Limb (tissue), 2 donors: ENCODE measurements around the gene PCIF1.
"Not testable (repeated sequence)": the region's sequence is repeated elsewhere in the genome, so short reads cannot be mapped to it uniquely, and the experiment has no call there.

Source experiments
- DNase-seq, 2 donors: peaks; one replicate each; pipeline ENCODE4 v3.0.0-alpha.2; 2016; ENCODE audit errors: extremely low spot score in 2 of 2

The PCIF1 gene

GRCh38 chr20:45946149-45946970 is 11.9 kb downstream of the PCIF1 start:
- DNase-seq: no peak

DNA sequence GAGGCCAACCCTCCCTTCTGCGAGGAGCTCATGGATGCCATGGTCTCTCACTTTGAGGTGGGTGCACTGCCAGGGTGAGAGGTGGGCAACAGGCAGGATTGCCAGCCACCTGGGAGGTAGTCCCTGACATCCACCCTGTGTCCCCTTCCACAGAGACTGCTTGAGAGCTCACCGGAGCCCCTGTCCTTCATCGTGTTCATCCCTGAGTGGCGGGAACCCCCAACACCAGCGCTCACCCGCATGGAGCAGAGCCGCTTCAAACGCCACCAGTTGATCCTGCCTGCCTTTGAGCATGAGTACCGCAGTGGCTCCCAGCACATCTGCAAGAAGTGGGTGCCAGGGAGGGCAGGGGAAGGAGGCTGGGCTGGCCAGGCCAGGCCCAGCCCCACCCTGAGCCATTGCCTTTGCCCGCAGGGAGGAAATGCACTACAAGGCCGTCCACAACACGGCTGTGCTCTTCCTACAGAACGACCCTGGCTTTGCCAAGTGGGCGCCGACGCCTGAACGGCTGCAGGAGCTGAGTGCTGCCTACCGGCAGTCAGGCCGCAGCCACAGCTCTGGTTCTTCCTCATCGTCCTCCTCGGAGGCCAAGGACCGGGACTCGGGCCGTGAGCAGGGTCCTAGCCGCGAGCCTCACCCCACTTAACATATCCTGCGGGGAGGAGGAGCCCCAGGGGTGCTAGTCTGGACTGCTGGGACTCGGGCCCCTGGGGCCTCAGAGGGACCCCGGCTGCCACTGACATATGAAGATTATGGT is 12.8 kb downstream of the PCIF1 start:
- peak in 1 of 2 donors; percentile 27 for DNase-seq

GRCh38 chr20:45948261-45948733 is 13.8 kb downstream of the PCIF1 start:
- peak in 1 of 2 donors; percentile 23 for DNase-seq

DNA sequence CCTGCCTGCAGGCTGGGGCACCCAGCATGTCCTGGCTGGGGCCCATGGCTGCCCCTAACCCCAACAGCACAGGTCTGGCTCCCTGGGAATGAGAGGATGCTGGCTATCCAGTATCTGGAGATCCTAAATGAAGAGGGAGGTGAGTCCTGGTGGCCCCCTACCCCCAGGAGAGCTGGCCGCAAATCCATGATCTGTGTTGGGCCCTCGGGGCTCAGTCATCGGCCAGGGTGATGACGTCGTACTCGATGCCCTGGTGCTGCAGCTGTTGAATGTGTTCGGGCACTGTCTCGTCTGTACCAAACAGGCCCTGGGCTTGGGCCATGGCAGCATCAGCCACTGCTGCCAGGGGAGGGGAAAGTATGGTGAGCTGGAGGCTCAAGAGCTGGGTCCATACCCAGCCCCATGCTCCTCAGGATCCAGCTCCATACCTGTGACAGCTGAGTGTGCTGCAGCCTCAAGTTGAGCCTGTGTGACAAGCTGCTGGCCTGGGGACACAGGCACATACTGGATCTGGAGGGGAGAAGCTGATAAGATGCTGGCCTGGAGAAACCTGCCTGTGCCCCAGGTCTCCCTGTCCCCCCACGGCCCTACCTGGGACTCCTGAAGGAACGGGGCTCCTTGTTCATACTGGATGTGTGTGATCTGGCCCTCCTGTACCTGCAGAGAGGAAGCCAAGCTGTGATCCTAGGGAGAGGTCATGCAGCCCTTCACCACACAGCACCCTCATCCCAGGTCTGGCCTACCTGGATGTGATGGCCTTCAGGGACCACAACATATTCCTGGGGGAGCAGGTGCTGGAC is 14.5 kb downstream of the PCIF1 start:
- peak in 1 of 2 donors; percentile 28 for DNase-seq

- peak in 1 of 2 donors; percentile 24 for DNase-seq
Measured at GRCh38 chr20:45949542-45950329, 15.3 kb downstream of the PCIF1 start.

DNA sequence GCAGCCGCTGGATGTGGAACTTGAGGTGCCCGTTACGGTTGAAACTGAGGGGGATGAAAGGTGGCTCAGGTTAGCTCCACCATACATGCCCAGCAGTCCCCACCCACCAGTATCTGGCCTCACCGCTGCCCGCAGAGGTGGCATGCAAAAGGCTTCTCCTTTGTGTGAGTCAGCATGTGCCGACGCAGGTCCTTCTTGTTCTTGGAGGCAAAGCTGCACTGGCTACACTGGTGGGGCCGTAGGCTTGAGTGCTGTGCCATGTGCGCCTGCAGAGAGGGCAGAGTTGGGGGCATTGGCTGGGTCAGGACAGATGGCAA is 15.8 kb downstream of the PCIF1 start:
- DNase-seq: peak in 1 of 2 donors; percentile 30

- no peak for DNase-seq
Measured at GRCh38 chr20:45951925-45952834, 17.7 kb downstream of the PCIF1 start.

- DNase-seq: no peak
Measured at GRCh38 chr20:45952861-45953260, 18.4 kb downstream of the PCIF1 start.

- DNase-seq: no peak
Measured at GRCh38 chr20:45953672-45954071, 19.2 kb downstream of the PCIF1 start.

GRCh38 chr20:45956326-45956725 is 21.8 kb downstream of the PCIF1 start:
- not testable (repeated sequence) for DNase-seq

GRCh38 chr20:45957021-45957941 is 22.8 kb downstream of the PCIF1 start:
- peak in 1 of 2 donors; percentile 26 for DNase-seq

DNA sequence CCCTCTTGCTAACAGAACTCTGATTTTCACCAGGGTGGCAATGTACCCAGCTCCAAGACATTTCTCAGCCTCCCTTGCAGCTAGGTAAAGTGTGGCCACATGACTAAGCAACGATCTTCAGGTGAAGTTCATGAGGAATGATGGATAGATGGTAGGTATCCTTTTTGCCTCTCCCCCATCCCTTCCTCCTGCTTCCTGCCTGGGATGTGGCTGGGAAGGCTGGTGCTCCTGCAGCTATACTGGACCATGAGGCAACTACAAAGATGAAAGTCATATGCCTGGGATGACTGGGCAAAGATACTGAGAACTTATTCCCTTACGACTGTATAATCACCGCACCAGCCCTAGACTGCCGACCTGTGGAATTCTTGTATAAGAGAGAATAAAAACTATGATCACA is 24.1 kb downstream of the PCIF1 start:
- no peak for DNase-seq

GRCh38 chr20:45959126-45959525 is 24.6 kb downstream of the PCIF1 start:
- no peak for DNase-seq

- DNase-seq: no peak
Measured at GRCh38 chr20:45959956-45960630, 25.6 kb downstream of the PCIF1 start.

GRCh38 chr20:45962031-45962755 is 27.7 kb downstream of the PCIF1 start:
- peak in 1 of 2 donors; percentile 19 for DNase-seq

DNA sequence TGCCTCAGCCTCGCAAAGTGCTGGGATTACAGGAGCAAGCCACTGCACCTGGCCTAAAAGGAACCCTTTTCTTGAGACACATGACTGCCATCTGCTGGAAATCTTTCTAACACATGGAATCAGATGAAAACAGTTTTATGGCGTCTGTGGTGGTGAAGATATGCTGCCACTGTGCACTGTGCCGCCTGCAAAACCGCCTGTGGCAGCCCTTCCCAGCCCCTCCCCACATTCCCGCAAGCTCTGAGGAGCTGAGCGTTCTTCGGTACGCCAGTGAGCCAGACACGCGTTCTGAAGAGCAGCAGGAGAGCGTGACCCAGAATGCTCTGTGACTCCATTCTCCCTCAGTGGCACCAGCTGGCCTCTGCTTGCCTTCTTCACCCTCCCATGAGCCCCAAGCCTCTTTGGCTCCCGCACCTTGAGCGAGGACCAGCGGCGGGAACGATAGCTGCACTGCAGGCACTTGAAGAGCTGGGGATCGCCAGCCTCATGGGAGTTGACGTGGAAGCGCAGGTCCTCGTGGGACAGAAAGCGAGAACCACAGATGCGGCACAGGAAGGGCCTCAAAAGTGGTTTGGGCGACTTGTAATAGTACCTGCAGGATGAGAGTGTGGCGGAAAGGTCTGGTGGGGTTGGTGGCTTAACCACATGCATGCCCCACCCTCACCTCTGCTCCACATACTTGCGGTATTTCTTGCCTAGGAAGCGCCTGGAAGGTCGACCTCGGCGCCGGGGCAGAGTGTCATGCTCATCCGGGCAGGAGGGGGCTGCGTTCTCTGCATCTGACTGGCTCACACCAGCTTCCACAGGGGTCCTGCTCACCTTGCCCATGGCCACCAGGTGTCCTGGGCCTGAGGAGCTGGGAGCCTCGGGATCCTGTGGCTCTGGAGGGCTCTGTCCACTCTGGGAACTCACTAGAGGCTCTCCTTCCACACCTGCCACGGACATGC is 28.8 kb downstream of the PCIF1 start:
- peak in 1 of 2 donors; percentile 22 for DNase-seq
